ENCODE data around the gene CCDC152.
"Not testable (repeated sequence)": the region's sequence is repeated elsewhere in the genome, so short reads cannot be mapped to it uniquely, and the experiment has no call there.

Gene CCDC152

GRCh38 chr5:42721484-42721883 is 35.1 kb upstream of the CCDC152 start:
- Histone ChIP-seq H3K4me1 (ENCODE audit: insufficient read depth, poor library complexity, severe bottlenecking) (no peaks in the 10 kb centered on the region), H3K27ac (ENCODE audit: poor library complexity, severe bottlenecking) (no peak overlapping the region), H3K36me3 (ENCODE audit: low read depth) (no peaks in the 10 kb centered on the region), H3K9me3 (ENCODE audit: severe bottlenecking) (no peaks in the 10 kb centered on the region), H3K27me3 (ENCODE audit: insufficient read depth, poor library complexity, severe bottlenecking) (peaks cover 6% of the 10 kb centered on the region), H3K4me3 (ENCODE audit: severe bottlenecking) (no peak overlapping the region)
- ATAC-seq (ENCODE audit: low read depth) (no peak), DNase-seq (ENCODE audit: low spot score) (no peak)
- no peak for TF ChIP-seq CTCF (IDR thresholded peaks at IDR 0.05; ENCODE audit: poor library complexity, severe bottlenecking)

- peaks cover 11% of the 10 kb centered on the region for H3K27me3 ChIP-seq (ENCODE audit: insufficient read depth, poor library complexity, severe bottlenecking)
- not testable (repeated sequence) for H3K4me3 ChIP-seq (ENCODE audit: severe bottlenecking); H3K9me3 ChIP-seq (ENCODE audit: severe bottlenecking); ATAC-seq (ENCODE audit: low read depth); H3K4me1 ChIP-seq (ENCODE audit: insufficient read depth, poor library complexity, severe bottlenecking); DNase-seq (ENCODE audit: low spot score); H3K27ac ChIP-seq (ENCODE audit: poor library complexity, severe bottlenecking); H3K36me3 ChIP-seq (ENCODE audit: low read depth)
These were observed 22.0 kb upstream of the CCDC152 start for GRCh38 chr5:42734531-42735058.

DNA sequence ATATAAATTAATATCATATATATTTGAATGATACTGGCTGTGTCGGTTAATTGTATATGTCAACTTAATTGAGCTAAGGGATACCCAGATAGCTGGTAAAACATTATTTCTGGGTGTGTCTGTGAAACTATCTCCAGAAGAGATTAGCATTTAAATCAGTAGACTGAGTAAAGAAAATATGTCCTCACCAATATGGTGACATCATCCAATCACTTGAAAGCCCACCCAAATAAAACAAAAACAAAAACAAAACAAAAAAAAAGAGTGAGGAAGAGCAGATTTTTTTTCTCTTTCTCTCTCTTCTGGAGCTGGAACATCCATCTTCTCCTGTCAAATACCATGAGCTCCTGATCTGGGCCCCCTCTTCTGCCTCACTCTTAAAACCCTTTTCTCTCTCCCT is 15.7 kb upstream of the CCDC152 start:
- no peaks in the 10 kb centered on the region for H3K27me3 ChIP-seq (ENCODE audit: insufficient read depth, poor library complexity, severe bottlenecking)
- no peak overlapping the region for H3K27ac ChIP-seq (ENCODE audit: poor library complexity, severe bottlenecking)
- DNase-seq (ENCODE audit: low spot score) (no peak), ATAC-seq (ENCODE audit: low read depth) (no peak)
- H3K4me3 ChIP-seq (ENCODE audit: severe bottlenecking), result no peak overlapping the region
- no peaks in the 10 kb centered on the region for H3K4me1 ChIP-seq (ENCODE audit: insufficient read depth, poor library complexity, severe bottlenecking)
- TF ChIP-seq CTCF (IDR thresholded peaks at IDR 0.05; ENCODE audit: poor library complexity, severe bottlenecking), result no peak
- no peaks in the 10 kb centered on the region for H3K36me3 ChIP-seq (ENCODE audit: low read depth)
- H3K9me3 ChIP-seq (ENCODE audit: severe bottlenecking), result peaks cover 2% of the 10 kb centered on the region

- Histone ChIP-seq H3K4me3 (ENCODE audit: severe bottlenecking) (no peak overlapping the region), H3K36me3 (ENCODE audit: low read depth) (no peaks in the 10 kb centered on the region), H3K9me3 (ENCODE audit: severe bottlenecking) (peaks cover 2% of the 10 kb centered on the region), H3K4me1 (ENCODE audit: insufficient read depth, poor library complexity, severe bottlenecking) (no peaks in the 10 kb centered on the region), H3K27me3 (ENCODE audit: insufficient read depth, poor library complexity, severe bottlenecking) (no peaks in the 10 kb centered on the region), H3K27ac (ENCODE audit: poor library complexity, severe bottlenecking) (no peak overlapping the region)
- DNase-seq (ENCODE audit: low spot score) (no peak), ATAC-seq (ENCODE audit: low read depth) (no peak)
- peak; percentile 21 for TF ChIP-seq CTCF (IDR thresholded peaks at IDR 0.05; ENCODE audit: poor library complexity, severe bottlenecking)
These were observed 11.2 kb upstream of the CCDC152 start for GRCh38 chr5:42745426-42745825.

DNA sequence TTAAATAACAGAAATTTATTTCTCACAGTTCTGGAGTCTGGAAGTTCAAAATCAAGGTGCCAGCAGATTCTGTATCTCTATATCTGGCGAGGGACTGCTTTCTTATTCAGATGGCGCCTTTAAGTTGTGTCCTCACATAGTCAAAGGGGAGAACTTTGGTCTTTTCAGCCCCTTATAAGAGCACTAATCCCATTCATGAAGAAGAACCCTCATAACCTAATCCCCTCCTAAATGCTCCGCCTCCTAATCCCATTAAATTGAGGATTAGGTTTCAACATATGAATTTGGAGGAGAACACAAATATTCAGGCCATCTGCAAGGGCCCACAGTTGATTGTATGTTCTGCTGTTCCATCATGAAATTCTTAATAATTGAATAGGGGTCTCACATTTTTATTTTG is 10.8 kb upstream of the CCDC152 start:
- H3K9me3 ChIP-seq (ENCODE audit: severe bottlenecking), result peaks cover 2% of the 10 kb centered on the region
- H3K4me1 ChIP-seq (ENCODE audit: insufficient read depth, poor library complexity, severe bottlenecking), result no peaks in the 10 kb centered on the region
- H3K4me3 ChIP-seq (ENCODE audit: severe bottlenecking), result no peak overlapping the region
- no peak overlapping the region for H3K27ac ChIP-seq (ENCODE audit: poor library complexity, severe bottlenecking)
- no peak for ATAC-seq (ENCODE audit: low read depth)
- no peak for DNase-seq (ENCODE audit: low spot score)
- no peak for TF ChIP-seq CTCF (IDR thresholded peaks at IDR 0.05; ENCODE audit: poor library complexity, severe bottlenecking)
- H3K27me3 ChIP-seq (ENCODE audit: insufficient read depth, poor library complexity, severe bottlenecking), result no peaks in the 10 kb centered on the region
- no peaks in the 10 kb centered on the region for H3K36me3 ChIP-seq (ENCODE audit: low read depth)

All from RWPE2 (cell line).